GM23338 (cell line): ENCODE results near the gene ATF6. TPM values are rescaled to one million over a fixed set of nuclear protein-coding genes. Genes with fewer than 3 reads are reported as not detected.

Source experiments
- ATAC-seq: fragments of 200-7000 bp; cut with Tn5 transposase; 3 replicates; pipeline ENCODE4 v1.9.1; 2020
- DNase-seq: peaks from one replicate; pipeline ENCODE4 v3.0.0-alpha.2; 2015; ENCODE audit warnings: low spot score
- H2AFZ ChIP-seq: fragments of 200-600 bp; sonication (generic); 2 replicates; pipeline ENCODE4 v1.8.0; 2016; ENCODE audit warnings: antibody characterized with exemption, mild to moderate bottlenecking, moderate library complexity
- H3F3A ChIP-seq: fragments of 200-600 bp; sonication (generic); replicated peaks from 2 replicates; pipeline ENCODE4 v1.8.0; 2017; ENCODE audit warnings: antibody characterized with exemption, mixed run types, low read depth
- H3K27ac ChIP-seq: fragments of 200-600 bp; sonication (generic); 2 replicates; pipeline ENCODE4 v1.6.1; 2016; ENCODE audit warnings: low read depth
- H3K27me3 ChIP-seq: fragments of 200-600 bp; sonication (generic); 2 replicates; pipeline ENCODE4 v1.8.0; 2016; ENCODE audit warnings: mild to moderate bottlenecking, mixed run types, moderate library complexity; ENCODE audit not compliant: insufficient read depth
- H3K36me3 ChIP-seq: fragments of 200-600 bp; sonication (generic); 2 replicates; pipeline ENCODE4 v1.8.0; 2016; ENCODE audit warnings: mild to moderate bottlenecking; ENCODE audit not compliant: insufficient read depth
- H3K4me1 ChIP-seq: fragments of 200-600 bp; sonication (generic); 2 replicates; pipeline ENCODE4 v1.8.0; 2016; ENCODE audit warnings: mild to moderate bottlenecking, moderate library complexity; ENCODE audit not compliant: insufficient read depth
- H3K4me2 ChIP-seq: fragments of 200-600 bp; sonication (generic); 2 replicates; pipeline ENCODE4 v1.7.1; 2017; ENCODE audit warnings: mixed run types
- H3K4me3 ChIP-seq: fragments of 200-600 bp; sonication (generic); 2 replicates; pipeline ENCODE4 v1.6.1; 2016; ENCODE audit warnings: mixed run types
- H3K79me2 ChIP-seq: fragments of 200-600 bp; sonication (generic); replicated peaks from 2 replicates; pipeline ENCODE4 v1.8.0; 2017; ENCODE audit warnings: mild to moderate bottlenecking; ENCODE audit not compliant: insufficient read depth
- H3K9me2 ChIP-seq: fragments of 200-600 bp; sonication (generic); 2 replicates; pipeline ENCODE4 v1.8.0; 2017; ENCODE audit not compliant: insufficient read depth
- H4K20me1 ChIP-seq: fragments of 200-600 bp; sonication (generic); replicated peaks from 2 replicates; pipeline ENCODE4 v1.8.0; 2017; ENCODE audit warnings: mild to moderate bottlenecking; ENCODE audit not compliant: insufficient read depth
- H3K27ac Mint-ChIP-seq: 2 replicates; pipeline ENCODE4 v1.8.0; 2020; ENCODE audit warnings: inconsistent platforms, mild to moderate bottlenecking, moderate library complexity, mixed read lengths
- H3K27me3 Mint-ChIP-seq: 3 replicates; pipeline ENCODE4 v1.8.0; 2022; ENCODE audit warnings: low read depth, mild to moderate bottlenecking, moderate library complexity, mixed read lengths, inconsistent platforms; ENCODE audit not compliant: insufficient read depth, poor library complexity
- H3K36me3 Mint-ChIP-seq: 3 replicates; pipeline ENCODE4 v1.8.0; 2021; ENCODE audit warnings: low read depth, mild to moderate bottlenecking, inconsistent platforms, moderate library complexity, mixed read lengths
- H3K4me1 Mint-ChIP-seq: 3 replicates; pipeline ENCODE4 v1.8.0; 2020; ENCODE audit warnings: mild to moderate bottlenecking, inconsistent platforms, mixed read lengths
- H3K4me3 Mint-ChIP-seq: 3 replicates; pipeline ENCODE4 v1.8.0; 2021; ENCODE audit warnings: moderate library complexity, mild to moderate bottlenecking, inconsistent platforms, mixed read lengths
- H3K9me3 Mint-ChIP-seq: 3 replicates; pipeline ENCODE4 v1.8.0; 2020; ENCODE audit warnings: moderate library complexity, mild to moderate bottlenecking, inconsistent platforms, mixed read lengths
- CREB1 ChIP-seq: fragments of 250-450 bp; sonication (Bioruptor Pico); IDR thresholded peaks from 2 replicates; pipeline ENCODE4 v1.5.0; 2020; ENCODE audit warnings: low read depth, mild to moderate bottlenecking, moderate library complexity
- CTCF ChIP-seq, 2 experiments: fragments of 200-600 bp in 1 of 2; sonication (generic) in 1 of 2; conservative IDR thresholded peaks; 2 replicates each; pipeline versions ENCODE4 v1.5.1 to v1.6.1; 2016 to 2017; ENCODE audit warnings: antibody characterized with exemption in 2 of 2, low read depth in 2 of 2, mild to moderate bottlenecking in 2 of 2, moderate library complexity in 1 of 2
- ETS1 ChIP-seq: IDR thresholded peaks from 2 replicates; pipeline ENCODE4 v1.6.1; 2016; ENCODE audit warnings: antibody characterized with exemption
- EZH2 ChIP-seq: fragments of 200-600 bp; sonication (generic); IDR thresholded peaks from one replicate; pipeline ENCODE4 v1.8.0; 2017; ENCODE audit warnings: antibody characterized with exemption, mild to moderate bottlenecking, low read depth; ENCODE audit not compliant: unreplicated experiment
- EZH2phosphoT487 ChIP-seq: fragments of 200-600 bp; sonication (generic); IDR thresholded peaks from one replicate; pipeline ENCODE4 v1.8.1; 2018; ENCODE audit warnings: antibody characterized with exemption; ENCODE audit not compliant: unreplicated experiment
- JUNB ChIP-seq: IDR thresholded peaks from one replicate; pipeline ENCODE4 v1.6.1; 2016; ENCODE audit warnings: antibody characterized with exemption; ENCODE audit not compliant: unreplicated experiment
- NANOG ChIP-seq: IDR thresholded peaks from 2 replicates; pipeline ENCODE4 v1.6.1; 2016; ENCODE audit warnings: antibody characterized with exemption, borderline replicate concordance
- POLR2AphosphoS5 ChIP-seq: IDR thresholded peaks from 2 replicates; pipeline ENCODE4 v1.6.1; 2016; ENCODE audit warnings: antibody characterized with exemption, low read depth
- REST ChIP-seq: IDR thresholded peaks from one replicate; pipeline ENCODE4 v1.6.1; 2018; ENCODE audit warnings: antibody characterized with exemption; ENCODE audit not compliant: unreplicated experiment
- STAT1 ChIP-seq: IDR thresholded peaks from one replicate; pipeline ENCODE4 v1.6.1; 2016; ENCODE audit warnings: antibody characterized with exemption; ENCODE audit not compliant: unreplicated experiment
- ZNF114 ChIP-seq: fragments of 250-450 bp; sonication (Bioruptor Pico); IDR thresholded peaks from 2 replicates; pipeline ENCODE4 v1.5.0; 2020; ENCODE audit warnings: mild to moderate bottlenecking, moderate library complexity
- ZNF331 ChIP-seq: fragments of 250-450 bp; sonication (Bioruptor Pico); IDR thresholded peaks from 2 replicates; pipeline ENCODE4 v1.5.0; 2020; ENCODE audit warnings: low read depth, mild to moderate bottlenecking, moderate library complexity
- ZNF462 ChIP-seq: fragments of 250-450 bp; sonication (Bioruptor Pico); IDR thresholded peaks from 2 replicates; pipeline ENCODE4 v1.5.0; 2020; ENCODE audit warnings: mild to moderate bottlenecking, moderate library complexity
- polyA plus RNA-seq: library from polyadenylated mRNA; unstranded; fragments of >200 nt; fragmentation: Nextera tagmentation; extraction: Ambion mirVana; gene quantifications from 2 replicates; pipeline ENCODE4 v1.2.1, GENCODE V29; 2016
- total RNA-seq: library from RNA; depleted of rRNA; stranded (reverse); fragments of >200 nt; shearing (Covaris generic); gene quantifications from 2 replicates; pipeline ENCODE4 v1.2.3, GENCODE V29; 2014

ATF6 gene
- total and polyA plus RNA-seq, 2 experiments from 2014 or later: 5.0 to 13.5 TPM

- Histone ChIP-seq H2AFZ (no peak overlapping the region), H3K4me1 (no peaks in the 10 kb centered on the region), H3K9me2 (no peaks in the 10 kb centered on the region), H4K20me1 (no peaks in the 10 kb centered on the region), H3K36me3 (no peaks in the 10 kb centered on the region), H3K4me2 (no peak overlapping the region), H3K27ac (no peak overlapping the region), H3K4me3 (no peak overlapping the region), H3F3A (no peaks in the 10 kb centered on the region), H3K79me2 (no peaks in the 10 kb centered on the region), H3K27me3 (no peaks in the 10 kb centered on the region)
- Mint-ChIP-seq H3K9me3 (peaks cover 10% of the 10 kb centered on the region; the same call in 2 of the 3 replicates), H3K27me3 (no peaks in the 10 kb centered on the region), H3K4me1 (no peaks in the 10 kb centered on the region), H3K27ac (no peak overlapping the region), H3K4me3 (no peak overlapping the region), H3K36me3 (peaks cover 12% of the 10 kb centered on the region)
- TF ChIP-seq CREB1 (CRISPR knock-in tag) (no peak), REST (no peak), EZH2 (no peak), ZNF331 (no peak), POLR2AphosphoS5 (no peak), ZNF462 (CRISPR knock-in tag) (no peak), CTCF (conservative IDR thresholded peaks at IDR 0.05; ENCODE audit: low read depth in 2 of 2) (no peak), STAT1 (no peak), ZNF114 (CRISPR knock-in tag) (no peak), JUNB (no peak), EZH2phosphoT487 (no peak), ETS1 (no peak), NANOG (no peak)
- ATAC-seq (no peak), DNase-seq (no peak)
Observed at GRCh38 chr1:161838362-161838761, 72.2 kb downstream of the ATF6 start.
